Fibroblast of lung (primary cell): ENCODE results near the gene ZCCHC7. TPM values are rescaled to one million over a fixed set of nuclear protein-coding genes. Genes with fewer than 3 reads are reported as not detected.

Experiments used
- DNase-seq, 2 donors: peaks; one replicate each; pipeline versions ENCODE4 v3.0.0 to v3.0.0-alpha.2; 2010; ENCODE audit warnings: low read depth in 2 of 2
- H2AFZ ChIP-seq: 2 replicates; pipeline ENCODE4 v1.5.1; 2012; ENCODE audit warnings: low read length, control low read depth, inconsistent platforms
- H3K27ac ChIP-seq: 2 replicates; pipeline ENCODE4 v1.5.1; 2011; ENCODE audit warnings: low read length, control low read depth; ENCODE audit not compliant: insufficient read depth
- H3K27me3 ChIP-seq: 2 replicates; pipeline ENCODE4 v1.5.1; 2011; ENCODE audit warnings: mild to moderate bottlenecking, low read length; ENCODE audit not compliant: control insufficient read depth, insufficient read depth
- H3K36me3 ChIP-seq: 2 replicates; pipeline ENCODE4 v1.5.1; 2011; ENCODE audit warnings: low read length; ENCODE audit not compliant: control insufficient read depth, insufficient read depth
- H3K4me1 ChIP-seq: 2 replicates; pipeline ENCODE4 v1.5.1; 2011; ENCODE audit warnings: low read length; ENCODE audit not compliant: control insufficient read depth, insufficient read depth; ENCODE audit errors: extremely low read depth
- H3K4me2 ChIP-seq: 2 replicates; pipeline ENCODE4 v1.5.1; 2011; ENCODE audit warnings: low read length, control low read depth; ENCODE audit not compliant: insufficient read depth; ENCODE audit errors: extremely low read depth
- H3K4me3 ChIP-seq, 4 experiments: fragments of 200-600 bp in 1 of 4; sonication (generic) in 1 of 4; replicated peaks in 1 of 4; 2 replicates each; pipeline ENCODE4 v1.5.1; 2011 to 2016; ENCODE audit warnings: low read length in 4 of 4, low read depth in 3 of 4, mild to moderate bottlenecking in 3 of 4, control low read depth in 2 of 4, inconsistent platforms in 1 of 4, mixed read lengths in 1 of 4; ENCODE audit not compliant: insufficient read depth in 1 of 4; ENCODE audit errors: control extremely low read depth in 1 of 4
- H3K79me2 ChIP-seq: 2 replicates; pipeline ENCODE4 v1.5.1; 2012; ENCODE audit warnings: mild to moderate bottlenecking, low read length, inconsistent platforms; ENCODE audit not compliant: control insufficient read depth, insufficient read depth
- H3K9ac ChIP-seq: 2 replicates; pipeline ENCODE4 v1.5.1; 2011; ENCODE audit warnings: mild to moderate bottlenecking, low read length, control low read depth; ENCODE audit not compliant: insufficient read depth
- H3K9me3 ChIP-seq: 2 replicates; pipeline ENCODE4 v1.5.1; 2012; ENCODE audit warnings: low read depth, low read length; ENCODE audit not compliant: control insufficient read depth, insufficient read depth
- H4K20me1 ChIP-seq: 2 replicates; pipeline ENCODE4 v1.5.1; 2011; ENCODE audit warnings: low read length; ENCODE audit not compliant: control insufficient read depth, insufficient read depth; ENCODE audit errors: extremely low read depth
- CTCF ChIP-seq, 2 donors: IDR thresholded peaks in 1 of 2; conservative IDR thresholded peaks in 1 of 2; 1 replicate in 1 of 2; 2 replicates in 1 of 2; pipeline ENCODE4 v1.5.1; 2011 to 2012; ENCODE audit warnings: low read length in 2 of 2, control low read depth in 1 of 2, inconsistent platforms in 1 of 2, low read depth in 1 of 2, mild to moderate bottlenecking in 1 of 2
- EZH2 ChIP-seq: IDR thresholded peaks from 2 replicates; pipeline ENCODE4 v1.5.1; 2012; ENCODE audit warnings: low read length, control low read depth, mild to moderate bottlenecking; ENCODE audit errors: missing control alignments
- polyA plus RNA-seq, 2 donors: library from polyadenylated mRNA; depleted of rRNA in 1 of 2; stranded (reverse) in 1 of 2; unstranded in 1 of 2; fragments of >200 nt; gene quantifications; 2 replicates each; pipeline ENCODE4 v1.2.1, GENCODE V29; 2011 to 2012; ENCODE audit warnings: missing spikeins in 1 of 2
- total RNA-seq: library from RNA; depleted of rRNA; stranded (reverse); fragments of >200 nt; gene quantifications from 2 replicates; pipeline ENCODE4 v1.2.1, GENCODE V29; 2014

ZCCHC7 gene
- total and polyA plus RNA-seq, 2 donors (not counting 1 experiment from before 2014, with no cell fraction given) = 15.0 to 23.8 TPM

DNA sequence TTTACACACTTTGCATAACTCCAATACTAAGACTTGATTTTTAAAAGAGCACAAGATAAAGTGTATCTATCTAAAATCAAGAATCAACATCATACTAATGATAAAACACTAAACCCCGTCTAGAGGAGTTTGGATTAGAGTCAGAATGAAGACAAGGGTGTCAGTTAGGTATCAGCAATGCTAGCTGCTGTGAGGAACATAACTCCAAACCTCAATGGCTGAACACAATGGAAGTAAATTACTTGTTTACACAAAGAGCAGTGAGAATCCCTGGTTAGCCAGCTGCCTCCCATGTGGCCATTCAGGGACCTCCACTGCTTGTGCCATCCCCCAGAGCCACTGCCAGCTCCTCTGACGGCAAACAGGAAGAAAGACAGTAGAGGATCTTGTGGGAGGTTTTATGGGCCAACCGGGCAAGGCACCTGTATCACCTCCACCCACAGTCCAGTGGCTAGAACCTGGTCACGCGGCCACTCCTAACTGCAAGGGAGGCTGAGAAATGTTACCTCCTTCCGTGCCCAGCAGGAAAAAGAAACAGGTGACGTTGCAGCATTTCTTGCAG, 278.2 kb downstream of the ZCCHC7 start:
- Histone ChIP-seq H3K79me2 (no peaks in the 10 kb centered on the region), H3K36me3 (no peaks in the 10 kb centered on the region), H2AFZ (no peak overlapping the region), H4K20me1 (no peaks in the 10 kb centered on the region), H3K4me1 (no peaks in the 10 kb centered on the region), H3K9ac (no peak overlapping the region), H3K27me3 (peaks cover 2% of the 10 kb centered on the region), H3K27ac (no peak overlapping the region), H3K4me2 (no peak overlapping the region), H3K4me3 (no peak overlapping the region), H3K9me3 (no peaks in the 10 kb centered on the region)
- TF ChIP-seq CTCF (conservative IDR thresholded peaks at IDR 0.05 in 1 of 2, IDR thresholded peaks at IDR 0.05 in 1 of 2; ENCODE audit: low read depth in 1 of 2, low read length in 2 of 2) (no peak), EZH2 (no peak)
- DNase-seq = no peak

- H3K79me2 ChIP-seq = no peaks in the 10 kb centered on the region
- H3K27me3 ChIP-seq = peaks cover 2% of the 10 kb centered on the region
- no peak overlapping the region for H3K4me3 ChIP-seq
- no peak overlapping the region for H3K4me2 ChIP-seq
- no peak overlapping the region for H3K9ac ChIP-seq
- H2AFZ ChIP-seq = no peak overlapping the region
- H3K36me3 ChIP-seq = no peaks in the 10 kb centered on the region
- H3K4me1 ChIP-seq = no peaks in the 10 kb centered on the region
- no peak for TF ChIP-seq EZH2
- TF ChIP-seq CTCF (conservative IDR thresholded peaks at IDR 0.05 in 1 of 2, IDR thresholded peaks at IDR 0.05 in 1 of 2; ENCODE audit: low read depth in 1 of 2, low read length in 2 of 2) = no peak
- H3K27ac ChIP-seq = no peak overlapping the region
- DNase-seq = no peak
- H3K9me3 ChIP-seq = no peaks in the 10 kb centered on the region
- H4K20me1 ChIP-seq = no peaks in the 10 kb centered on the region
Observed at GRCh38 chr9:37399336-37399735, 279.0 kb downstream of the ZCCHC7 start.

GRCh38 chr9:37404590-37404989, 284.2 kb downstream of the ZCCHC7 start:
- no peaks in the 10 kb centered on the region for H3K9me3 ChIP-seq
- no peak overlapping the region for H2AFZ ChIP-seq
- H3K4me2 ChIP-seq = no peak overlapping the region
- TF ChIP-seq CTCF (conservative IDR thresholded peaks at IDR 0.05 in 1 of 2, IDR thresholded peaks at IDR 0.05 in 1 of 2; ENCODE audit: low read depth in 1 of 2, low read length in 2 of 2) (no peak), EZH2 (no peak)
- DNase-seq = no peak
- no peak overlapping the region for H3K4me3 ChIP-seq
- H3K9ac ChIP-seq = no peak overlapping the region
- H3K79me2 ChIP-seq = no peaks in the 10 kb centered on the region
- H3K27me3 ChIP-seq = peaks cover 3% of the 10 kb centered on the region
- no peaks in the 10 kb centered on the region for H3K36me3 ChIP-seq
- H3K27ac ChIP-seq = no peak overlapping the region
- no peaks in the 10 kb centered on the region for H3K4me1 ChIP-seq
- H4K20me1 ChIP-seq = no peaks in the 10 kb centered on the region
